B cell (primary cell): Measurements from ENCODE around the gene KRT84.

Experiments
- EZH2 ChIP-seq: IDR thresholded peaks from 2 replicates; pipeline ENCODE4 v1.6.1; 2012; ENCODE audit warnings: borderline replicate concordance, low read depth, mild to moderate bottlenecking, moderate library complexity, low read length; ENCODE audit not compliant: insufficient read depth, poor library complexity, severe bottlenecking
- TF ChIP-seq, protein P1 (sequence below): fragments of 200-600 bp; IDR thresholded peaks from one replicate; pipeline ENCODE4 v1.8.0; 2022; ENCODE audit warnings: antibody characterized with exemption, mild to moderate bottlenecking

DNA sequence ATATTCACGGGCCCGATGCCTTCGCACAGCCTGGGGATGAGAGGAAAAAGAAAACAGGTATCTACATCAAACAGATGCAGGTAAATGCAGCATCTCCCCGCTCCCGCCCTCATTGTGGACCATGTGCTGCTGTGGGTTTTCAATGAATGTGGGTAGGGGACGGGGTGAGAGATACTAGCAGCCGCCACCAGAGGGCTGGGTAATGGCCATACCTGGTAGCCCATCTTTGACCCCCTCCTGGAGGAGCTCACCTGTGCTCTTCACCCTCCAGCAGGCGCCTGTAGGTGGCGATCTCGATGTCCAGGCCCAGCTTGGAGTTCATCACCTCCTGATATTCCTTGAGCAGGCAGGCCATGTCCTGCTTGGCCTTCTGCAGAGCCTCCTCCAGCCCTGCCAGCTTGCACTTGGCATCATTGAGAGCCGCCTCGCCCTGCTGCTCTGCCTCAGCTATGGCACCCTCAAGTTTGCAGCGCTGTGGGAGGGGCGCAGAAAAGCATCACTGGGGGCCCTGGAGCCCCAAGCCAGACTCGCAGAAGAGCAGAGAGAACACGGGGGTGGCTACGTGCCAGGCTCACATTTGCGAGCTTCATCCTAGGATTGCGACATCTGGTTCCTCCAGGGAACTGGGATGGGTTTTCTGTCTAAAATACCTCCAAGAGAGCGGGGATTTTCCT, 10.4 kb upstream of the KRT84 start:
- TF ChIP-seq, protein P1, sequence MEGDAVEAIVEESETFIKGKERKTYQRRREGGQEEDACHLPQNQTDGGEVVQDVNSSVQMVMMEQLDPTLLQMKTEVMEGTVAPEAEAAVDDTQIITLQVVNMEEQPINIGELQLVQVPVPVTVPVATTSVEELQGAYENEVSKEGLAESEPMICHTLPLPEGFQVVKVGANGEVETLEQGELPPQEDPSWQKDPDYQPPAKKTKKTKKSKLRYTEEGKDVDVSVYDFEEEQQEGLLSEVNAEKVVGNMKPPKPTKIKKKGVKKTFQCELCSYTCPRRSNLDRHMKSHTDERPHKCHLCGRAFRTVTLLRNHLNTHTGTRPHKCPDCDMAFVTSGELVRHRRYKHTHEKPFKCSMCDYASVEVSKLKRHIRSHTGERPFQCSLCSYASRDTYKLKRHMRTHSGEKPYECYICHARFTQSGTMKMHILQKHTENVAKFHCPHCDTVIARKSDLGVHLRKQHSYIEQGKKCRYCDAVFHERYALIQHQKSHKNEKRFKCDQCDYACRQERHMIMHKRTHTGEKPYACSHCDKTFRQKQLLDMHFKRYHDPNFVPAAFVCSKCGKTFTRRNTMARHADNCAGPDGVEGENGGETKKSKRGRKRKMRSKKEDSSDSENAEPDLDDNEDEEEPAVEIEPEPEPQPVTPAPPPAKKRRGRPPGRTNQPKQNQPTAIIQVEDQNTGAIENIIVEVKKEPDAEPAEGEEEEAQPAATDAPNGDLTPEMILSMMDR: no peak
- TF ChIP-seq EZH2: no peak
